GM21423 (cell line): Measurements from ENCODE around the gene CALD1.
"Not testable (repeated sequence)": the region's sequence is repeated elsewhere in the genome, so short reads cannot be mapped to it uniquely, and the experiment has no call there.

ENCODE experiments used
- ATAC-seq: cut with Tn5 transposase; IDR thresholded peaks from one replicate; pipeline ENCODE4 v1.9.1; 2021; ENCODE audit warnings: mild to moderate bottlenecking, moderate library complexity; ENCODE audit not compliant: unreplicated experiment

The CALD1 gene

GRCh38 chr7:134942690-134943466 is 163.4 kb downstream of the CALD1 start:
- no peak for ATAC-seq

GRCh38 chr7:134943785-134944400 is 164.5 kb downstream of the CALD1 start:
- peak; percentile 75 for ATAC-seq

GRCh38 chr7:134945691-134946090 is 166.3 kb downstream of the CALD1 start:
- ATAC-seq, result no peak

GRCh38 chr7:134946260-134946659 is 166.8 kb downstream of the CALD1 start:
- no peak for ATAC-seq

- ATAC-seq, result no peak
Measured at GRCh38 chr7:134947329-134947728, 167.9 kb downstream of the CALD1 start.

- no peak for ATAC-seq
Measured at GRCh38 chr7:134947831-134948230, 168.4 kb downstream of the CALD1 start.

- ATAC-seq, result no peak
Measured at GRCh38 chr7:134948246-134948645, 168.8 kb downstream of the CALD1 start.

- ATAC-seq, result no peak
Measured at GRCh38 chr7:134948736-134949135, 169.3 kb downstream of the CALD1 start.

- ATAC-seq, result no peak
Measured at GRCh38 chr7:134949171-134949570, 169.7 kb downstream of the CALD1 start.

GRCh38 chr7:134954197-134955082 is 175.0 kb downstream of the CALD1 start:
- no peak for ATAC-seq

- ATAC-seq, result no peak
Measured at GRCh38 chr7:134957005-134957404, 177.6 kb downstream of the CALD1 start.

- ATAC-seq, result no peak
Measured at GRCh38 chr7:134959810-134960209, 180.4 kb downstream of the CALD1 start.

GRCh38 chr7:134962270-134962780 is 182.9 kb downstream of the CALD1 start:
- ATAC-seq, result no peak

- ATAC-seq, result no peak
Measured at GRCh38 chr7:134963036-134963435, 183.6 kb downstream of the CALD1 start.

GRCh38 chr7:134966691-134967090 is 187.3 kb downstream of the CALD1 start:
- no peak for ATAC-seq

GRCh38 chr7:134968110-134968509 is 188.7 kb downstream of the CALD1 start:
- no peak for ATAC-seq

- not testable (repeated sequence) for ATAC-seq
Measured at GRCh38 chr7:134981645-134982044, 202.2 kb downstream of the CALD1 start.

GRCh38 chr7:134985894-134986362 is 206.5 kb downstream of the CALD1 start:
- peak; percentile 37 for ATAC-seq

GRCh38 chr7:134986363-134987251 is 207.2 kb downstream of the CALD1 start, which contains the start of gene AGBL3:
Gene AGBL3 (plus strand): TSS chr7:134986508. CDS start chr7:134987934, 1,426 bp downstream.
- peak; percentile 88 for ATAC-seq

GRCh38 chr7:134988161-134988560 is 208.7 kb downstream of the CALD1 start:
- no peak for ATAC-seq
